DMS 273 (cell line): ENCODE results near the gene PIEZO2.
"Not testable (repeated sequence)": the region's sequence is repeated elsewhere in the genome, so short reads cannot be mapped to it uniquely, and the experiment has no call there.

ENCODE experiments used
- DNase-seq: peaks from one replicate; lab custom pipeline; 2025; ENCODE audit not compliant: unreplicated experiment; lab: John Stamatoyannopoulos, UW

PIEZO2 gene

GRCh38 chr18:10644003-10644402 lies 505.4 kb downstream of the PIEZO2 start:
- not testable (repeated sequence) for DNase-seq

DNA sequence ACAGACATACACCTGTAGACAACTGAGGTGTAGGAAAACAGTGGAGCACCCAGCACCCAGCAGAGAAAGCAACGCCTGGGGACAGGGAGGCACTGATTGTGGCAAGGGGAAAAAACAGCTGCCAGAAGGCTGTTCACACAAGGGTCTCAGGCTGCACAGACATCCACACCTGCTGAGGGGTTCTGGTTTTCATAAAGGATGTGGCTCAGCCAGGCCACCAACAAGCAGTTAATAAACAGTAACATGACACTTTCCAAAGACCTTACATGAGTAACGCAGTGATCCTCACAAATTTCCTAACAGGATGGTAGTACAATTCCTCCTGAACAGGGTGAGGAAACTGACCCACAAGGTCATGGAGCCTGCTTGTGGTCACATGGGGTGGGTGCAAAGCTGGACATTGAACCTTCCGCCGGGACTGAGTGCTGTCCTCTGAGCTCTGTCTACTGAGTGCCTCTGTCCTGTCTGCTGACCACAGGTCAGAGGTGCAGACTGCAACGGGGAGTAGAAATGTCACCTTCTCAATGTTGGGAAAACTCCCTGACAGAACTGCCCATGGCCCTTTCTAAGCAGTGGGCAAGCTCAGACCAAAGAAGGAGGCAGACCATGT lies 506.3 kb downstream of the PIEZO2 start:
- DNase-seq: not testable (repeated sequence)

- DNase-seq: not testable (repeated sequence)
Observed at GRCh38 chr18:10638539-10638885, 510.9 kb downstream of the PIEZO2 start.

DNA sequence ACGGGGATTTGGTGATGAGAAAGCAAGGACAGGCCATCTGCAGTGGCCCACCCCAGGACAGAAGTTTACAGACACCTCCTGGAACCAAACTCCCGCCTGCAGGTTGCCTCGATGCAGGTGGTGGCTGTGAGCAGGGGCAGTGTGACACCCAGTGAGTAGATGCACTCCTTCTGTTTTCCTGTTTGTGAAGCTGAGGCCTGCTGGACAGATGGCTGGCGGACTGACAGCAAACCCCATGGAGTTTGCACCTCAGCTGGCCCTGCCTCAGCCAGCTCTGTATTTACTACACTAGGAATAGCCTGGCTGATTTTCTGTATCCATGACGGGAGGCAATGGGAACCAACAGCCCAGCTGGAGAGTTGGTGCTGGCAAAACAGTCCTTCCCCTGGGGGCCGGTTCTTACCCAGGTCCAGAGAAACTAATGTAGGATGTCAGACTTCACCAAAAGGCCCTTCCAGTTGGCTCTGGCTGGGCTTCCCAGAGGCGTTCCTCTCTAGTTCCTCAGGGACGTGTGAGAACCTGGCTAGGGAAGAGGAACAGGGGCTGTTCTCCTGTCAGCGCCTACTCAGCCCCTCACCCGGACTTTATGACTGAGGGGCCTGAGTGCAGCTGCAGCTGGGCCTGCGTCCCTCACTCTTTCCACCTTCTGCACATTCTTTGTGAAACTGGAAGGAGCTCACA lies 511.4 kb downstream of the PIEZO2 start:
- DNase-seq: peak; percentile 52

DNA sequence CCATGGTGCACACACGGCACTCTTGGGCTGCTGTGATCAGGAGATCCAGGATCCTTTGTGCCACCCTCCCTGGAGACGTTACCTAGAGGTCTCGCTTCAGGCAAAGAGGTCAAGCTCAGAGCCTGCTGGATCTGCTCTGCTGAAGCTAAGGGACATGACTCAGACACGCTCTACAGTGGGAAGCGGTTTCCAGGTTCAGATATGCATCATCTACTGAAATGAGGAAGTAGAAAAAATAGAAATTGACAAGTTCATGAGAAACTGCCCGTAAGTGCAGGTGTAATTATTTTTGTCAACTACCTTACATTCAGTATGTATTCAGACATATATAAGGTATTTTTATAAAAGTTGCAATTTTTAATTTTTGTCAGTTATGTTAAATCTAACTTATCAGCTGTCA lies 520.3 kb downstream of the PIEZO2 start:
- not testable (repeated sequence) for DNase-seq

DNA sequence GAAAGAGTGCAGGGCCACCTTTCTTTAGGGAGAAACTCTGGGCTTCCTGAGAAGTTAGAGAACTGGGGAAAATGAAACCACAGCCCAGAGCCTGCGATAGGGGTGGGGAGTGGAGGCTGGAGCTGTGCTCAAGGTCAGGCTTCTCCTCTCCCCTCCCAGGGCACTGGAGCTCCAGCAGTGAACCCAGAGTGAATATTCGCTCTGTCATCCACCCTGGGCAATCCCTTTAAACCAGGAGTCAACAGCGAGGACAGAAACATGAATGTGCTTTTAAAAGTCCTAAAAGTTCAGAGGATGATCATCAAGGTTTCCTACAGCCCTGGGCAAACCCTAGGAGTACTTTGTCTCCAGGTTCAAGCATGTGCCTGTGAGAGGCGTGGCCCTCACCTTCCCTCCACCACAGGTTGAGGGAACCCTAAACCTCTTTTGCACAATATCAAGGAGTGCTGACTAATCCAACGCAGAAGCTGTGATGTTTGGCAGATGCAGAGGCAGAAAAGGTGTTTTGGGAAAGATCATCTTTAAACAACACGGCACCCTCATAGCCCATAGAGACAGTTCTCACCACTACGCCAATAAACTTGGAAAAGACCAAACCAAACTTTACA lies 522.7 kb downstream of the PIEZO2 start:
- DNase-seq: not testable (repeated sequence)

DNA sequence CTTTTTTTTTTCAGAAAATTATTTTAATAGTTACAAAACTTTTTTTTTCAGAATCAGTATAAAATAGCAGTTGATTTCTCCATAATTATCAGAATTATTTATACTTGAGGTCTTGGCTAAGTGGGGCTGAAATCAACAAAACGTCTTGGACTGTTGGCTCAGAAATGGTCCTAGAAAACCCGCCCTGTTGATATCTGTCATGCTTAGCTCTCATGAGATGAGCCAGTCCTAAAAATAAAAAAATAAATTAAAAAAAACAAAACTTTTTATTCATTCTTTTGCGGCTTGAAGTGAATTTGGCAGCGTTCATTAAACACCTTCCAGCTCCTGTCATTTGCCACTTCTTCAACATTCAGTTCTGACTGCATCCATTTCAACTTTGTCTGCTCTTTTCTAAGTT lies 525.8 kb downstream of the PIEZO2 start:
- DNase-seq: not testable (repeated sequence)

DNA sequence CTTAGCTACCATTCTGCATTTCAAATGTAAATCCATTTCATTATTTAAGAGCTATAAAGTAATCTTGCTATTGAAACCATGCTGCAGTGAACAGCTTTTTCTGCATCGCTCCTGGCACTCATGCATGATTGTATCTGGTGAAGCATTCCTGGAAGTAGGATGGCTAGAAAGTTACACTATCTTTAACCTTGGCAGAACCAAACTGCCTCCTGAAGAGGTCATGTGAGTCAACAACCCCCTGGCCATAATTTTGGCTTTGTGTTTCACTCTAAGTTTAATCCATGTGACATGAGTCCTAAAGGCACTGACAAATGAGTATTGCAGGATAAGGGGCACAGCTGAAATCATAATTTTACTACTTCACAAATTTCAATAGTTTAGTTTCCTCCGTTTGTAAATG lies 526.4 kb downstream of the PIEZO2 start:
- not testable (repeated sequence) for DNase-seq

DNA sequence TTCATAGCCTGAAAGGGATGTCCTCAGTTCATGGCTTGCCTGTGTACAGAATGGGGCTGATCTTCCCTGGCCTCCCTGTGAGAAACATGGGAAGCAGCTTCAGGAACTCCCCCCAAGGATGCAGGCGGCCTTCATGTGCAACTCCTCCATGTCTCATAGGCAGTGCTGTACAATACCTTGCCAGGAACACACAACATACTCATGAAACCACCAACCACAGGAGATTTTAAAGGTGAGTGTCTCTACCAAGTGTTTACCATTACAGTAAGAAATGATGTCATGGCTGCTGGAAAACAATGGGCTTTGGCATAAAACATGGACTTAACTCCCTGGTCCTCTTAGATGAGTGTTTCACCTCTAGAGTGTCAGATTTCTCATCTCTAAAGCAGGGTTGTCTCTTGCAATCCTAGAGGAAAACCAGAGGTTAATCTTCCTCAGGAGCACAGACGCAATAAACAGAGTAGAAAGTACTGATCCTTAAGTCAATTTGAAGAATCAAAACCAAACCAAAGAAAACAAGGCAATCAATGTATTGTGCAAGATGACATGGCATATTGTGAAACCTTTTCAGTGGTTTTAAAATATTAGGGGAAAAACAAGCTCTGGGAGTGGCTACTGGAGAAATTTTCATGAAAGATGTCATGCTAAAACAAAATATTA lies 528.6 kb downstream of the PIEZO2 start:
- not testable (repeated sequence) for DNase-seq
